GM10266 (cell line): Measurements from ENCODE around the gene METTL22.

Experiments
- DNase-seq: peaks from one replicate; pipeline ENCODE4 v3.0.0; 2012; ENCODE audit errors: extremely low spot score
- CTCF ChIP-seq: IDR thresholded peaks from 2 replicates; pipeline ENCODE4 v1.5.1; 2012; ENCODE audit warnings: mild to moderate bottlenecking, low read depth; ENCODE audit not compliant: control insufficient read depth, insufficient read depth; ENCODE audit errors: missing control alignments

Gene METTL22

GRCh38 chr16:8655184-8655717 lies 33.8 kb downstream of the METTL22 start:
- peak; percentile 50 for TF ChIP-seq CTCF
- peak; percentile 42 for DNase-seq

- no peak for TF ChIP-seq CTCF
Observed at GRCh38 chr16:8656376-8656775, 34.9 kb downstream of the METTL22 start.

GRCh38 chr16:8660841-8661301 lies 39.4 kb downstream of the METTL22 start:
- TF ChIP-seq CTCF, result peak; percentile 84
- peak; percentile 62 for DNase-seq

More at GRCh38 chr16:8656376-8656775, 34.9 kb downstream of the METTL22 start:
- DNase-seq, result no peak

GRCh38 chr16:8661703-8662102 lies 40.2 kb downstream of the METTL22 start:
- no peak for TF ChIP-seq CTCF
- DNase-seq, result no peak

- no peak for TF ChIP-seq CTCF
- DNase-seq, result no peak
Observed at GRCh38 chr16:8663192-8664089, 41.9 kb downstream of the METTL22 start.

GRCh38 chr16:8665529-8665928 lies 44.0 kb downstream of the METTL22 start:
- no peak for DNase-seq
- no peak for TF ChIP-seq CTCF

GRCh38 chr16:8667492-8667891 lies 46.0 kb downstream of the METTL22 start:
- TF ChIP-seq CTCF, result no peak
- no peak for DNase-seq
